Activated T-helper 9 cell treated with anti-CD3 and anti-CD28 coated beads, Interleukin-2, amount 50 U/mL, for 16 hours (primary cell): ENCODE results near the gene ABO.
"Not testable (repeated sequence)": the region's sequence is repeated elsewhere in the genome, so short reads cannot be mapped to it uniquely, and the experiment has no call there.

ENCODE experiments used
- DNase-seq: peaks from one replicate; pipeline ENCODE4 v3.0.0-alpha.2; 2020; ENCODE audit warnings: low read depth

Gene ABO

GRCh38 chr9:133225171-133226011, 49.6 kb downstream of the ABO start:
- DNase-seq, result no peak

GRCh38 chr9:133224762-133225161, 50.2 kb downstream of the ABO start:
- DNase-seq, result no peak

- not testable (repeated sequence) for DNase-seq
Measured at GRCh38 chr9:133223159-133223756, 51.7 kb downstream of the ABO start.

GRCh38 chr9:133221994-133222393, 53.0 kb downstream of the ABO start:
- DNase-seq, result not testable (repeated sequence)

GRCh38 chr9:133221177-133221809, 53.7 kb downstream of the ABO start:
- DNase-seq, result no peak

- DNase-seq, result not testable (repeated sequence)
Measured at GRCh38 chr9:133218049-133218975, 56.7 kb downstream of the ABO start.

GRCh38 chr9:133217333-133217988, 57.5 kb downstream of the ABO start:
- not testable (repeated sequence) for DNase-seq

- DNase-seq, result not testable (repeated sequence)
Measured at GRCh38 chr9:133214276-133214675, 60.7 kb downstream of the ABO start.

GRCh38 chr9:133210609-133211008, 64.4 kb downstream of the ABO start:
- DNase-seq, result no peak

- DNase-seq, result no peak
Measured at GRCh38 chr9:133210202-133210532, 64.8 kb downstream of the ABO start.

GRCh38 chr9:133209327-133210201, 65.4 kb downstream of the ABO start:
- DNase-seq, result not testable (repeated sequence)

- not testable (repeated sequence) for DNase-seq
Measured at GRCh38 chr9:133208880-133209300, 66.1 kb downstream of the ABO start, which contains the start of gene OBP2B. TSS of gene OBP2B (minus strand) at chr9:133209250. CDS start at chr9:133209199, 51 bp downstream.

GRCh38 chr9:133208171-133208879, 66.7 kb downstream of the ABO start:
- DNase-seq, result not testable (repeated sequence)

GRCh38 chr9:133207540-133208170, 67.3 kb downstream of the ABO start:
- no peak for DNase-seq

GRCh38 chr9:133207021-133207531, 67.9 kb downstream of the ABO start:
- no peak for DNase-seq

- no peak for DNase-seq
Measured at GRCh38 chr9:133205996-133206931, 68.7 kb downstream of the ABO start.

- not testable (repeated sequence) for DNase-seq
Measured at GRCh38 chr9:133205481-133205887, 69.5 kb downstream of the ABO start.
